DOHH2 (cell line): ENCODE data around the gene TMPRSS7.

ENCODE experiments used
- H3F3A ChIP-seq: fragments of 200-600 bp; sonication (generic), shearing (Covaris generic); 2 replicates; pipeline ENCODE4 v1.6.0; 2016; ENCODE audit warnings: antibody characterized with exemption, mild to moderate bottlenecking; ENCODE audit not compliant: control insufficient read depth, insufficient read depth
- H3K27ac ChIP-seq: fragments of 200-600 bp; sonication (generic); 2 replicates; pipeline ENCODE4 v1.5.1; 2014; ENCODE audit warnings: low read depth, mild to moderate bottlenecking, low read length, moderate library complexity
- H3K27me3 ChIP-seq: fragments of 200-600 bp; sonication (generic); 2 replicates; pipeline ENCODE4 v1.6.1; 2014; ENCODE audit warnings: mild to moderate bottlenecking, low read length, mixed read lengths; ENCODE audit not compliant: control insufficient read depth
- H3K36me3 ChIP-seq: fragments of 200-600 bp; sonication (generic); 2 replicates; pipeline ENCODE4 v1.6.1; 2014; ENCODE audit warnings: mild to moderate bottlenecking, low read length, moderate library complexity, mixed read lengths; ENCODE audit not compliant: control insufficient read depth
- H3K4me1 ChIP-seq: fragments of 200-600 bp; sonication (generic); 2 replicates; pipeline ENCODE4 v1.6.1; 2014; ENCODE audit warnings: mild to moderate bottlenecking, low read length, mixed read lengths; ENCODE audit not compliant: control insufficient read depth
- H3K4me2 ChIP-seq: fragments of 200-600 bp; sonication (generic); 2 replicates; pipeline ENCODE4 v1.6.0; 2014; ENCODE audit warnings: mild to moderate bottlenecking, low read length, moderate library complexity
- H3K4me3 ChIP-seq: fragments of 200-600 bp; sonication (generic); 2 replicates; pipeline ENCODE4 v1.5.1; 2014; ENCODE audit warnings: mild to moderate bottlenecking, low read length, mixed read lengths
- H3K79me2 ChIP-seq: fragments of 200-600 bp; sonication (generic); 2 replicates; pipeline ENCODE4 v1.6.1; 2014; ENCODE audit warnings: mild to moderate bottlenecking, low read length, mixed read lengths; ENCODE audit not compliant: control insufficient read depth
- H3K9me2 ChIP-seq: fragments of 200-600 bp; sonication (generic); replicated peaks from 2 replicates; pipeline ENCODE4 v1.6.1; 2014; ENCODE audit warnings: mild to moderate bottlenecking, low read length, mixed read lengths; ENCODE audit not compliant: control insufficient read depth
- H3K9me3 ChIP-seq: fragments of 200-600 bp; sonication (generic); 2 replicates; pipeline ENCODE4 v1.6.1; 2014; ENCODE audit warnings: antibody characterized with exemption, low read length, mixed read lengths; ENCODE audit not compliant: control insufficient read depth, insufficient read depth
- H4K20me1 ChIP-seq: fragments of 200-600 bp; sonication (generic); 2 replicates; pipeline ENCODE4 v1.6.0; 2014; ENCODE audit warnings: low read depth, mild to moderate bottlenecking, antibody characterized with exemption, low read length, moderate library complexity; ENCODE audit not compliant: control insufficient read depth, insufficient read depth
- CTCF ChIP-seq: fragments of 200-600 bp; sonication (generic); IDR thresholded peaks from one replicate; pipeline ENCODE4 v1.5.1; 2014; ENCODE audit warnings: antibody characterized with exemption, mild to moderate bottlenecking, low read depth, low read length; ENCODE audit not compliant: poor library complexity, severe bottlenecking
- EZH2phosphoT487 ChIP-seq: fragments of 200-600 bp; sonication (generic); IDR thresholded peaks from 2 replicates; pipeline ENCODE4 v1.6.1; 2017; ENCODE audit warnings: borderline replicate concordance, mild to moderate bottlenecking, antibody characterized with exemption, low read length, moderate library complexity, mixed read lengths

The TMPRSS7 gene

GRCh38 chr3:112013058-112013783, 21.3 kb upstream of the TMPRSS7 start:
- Histone ChIP-seq H3K4me2 (peak overlapping the region; percentile 47), H3K4me3 (0 out of 2 replicates have a peak overlapping the region, but pooled peaks have one; percentile 26), H3K9me2 (no peaks in the 10 kb centered on the region), H3F3A (no peaks in the 10 kb centered on the region), H3K4me1 (peaks cover 25% of the 10 kb centered on the region), H3K27me3 (no peaks in the 10 kb centered on the region), H3K79me2 (no peaks in the 10 kb centered on the region), H4K20me1 (no peaks in the 10 kb centered on the region), H3K27ac (no peak overlapping the region), H3K9me3 (no peaks in the 10 kb centered on the region), H3K36me3 (no peaks in the 10 kb centered on the region)
- TF ChIP-seq EZH2phosphoT487: no peak
- peak; percentile 57 for TF ChIP-seq CTCF

GRCh38 chr3:112013784-112014143, 20.8 kb upstream of the TMPRSS7 start:
- H3K27ac ChIP-seq: no peak overlapping the region
- H3K79me2 ChIP-seq: no peaks in the 10 kb centered on the region
- peaks cover 25% of the 10 kb centered on the region for H3K4me1 ChIP-seq
- H3F3A ChIP-seq: no peaks in the 10 kb centered on the region
- H3K9me3 ChIP-seq: no peaks in the 10 kb centered on the region
- H3K4me2 ChIP-seq: peak overlapping the region; percentile 47; the same call in 1 of the 2 replicates
- no peaks in the 10 kb centered on the region for H3K27me3 ChIP-seq
- H3K4me3 ChIP-seq: no peak overlapping the region
- no peaks in the 10 kb centered on the region for H4K20me1 ChIP-seq
- H3K36me3 ChIP-seq: no peaks in the 10 kb centered on the region
- no peaks in the 10 kb centered on the region for H3K9me2 ChIP-seq
- TF ChIP-seq EZH2phosphoT487: no peak
- TF ChIP-seq CTCF: no peak

DNA sequence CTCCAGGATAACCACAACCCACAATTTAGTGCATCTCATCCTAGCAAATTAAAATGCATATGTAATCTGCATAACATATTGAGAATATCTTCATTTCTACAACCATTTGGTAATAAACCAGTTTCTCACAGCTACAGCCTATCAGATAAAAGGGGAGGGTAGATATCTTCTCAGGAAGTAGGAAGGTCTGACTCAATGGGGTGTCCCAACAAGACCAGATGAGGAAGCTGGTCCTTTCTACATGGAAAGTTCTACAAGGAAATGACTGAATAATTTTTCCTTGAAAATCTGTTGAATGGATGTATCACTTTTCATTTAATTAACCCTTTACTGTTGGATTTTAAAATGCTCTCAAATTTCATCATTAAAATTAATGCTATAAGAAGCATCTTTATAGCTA, 17.4 kb upstream of the TMPRSS7 start:
- no peak overlapping the region for H3K27ac ChIP-seq
- TF ChIP-seq EZH2phosphoT487 (no peak), CTCF (no peak)
- no peaks in the 10 kb centered on the region for H4K20me1 ChIP-seq
- H3K79me2 ChIP-seq: no peaks in the 10 kb centered on the region
- no peak overlapping the region for H3K4me3 ChIP-seq
- no peaks in the 10 kb centered on the region for H3K9me2 ChIP-seq
- no peaks in the 10 kb centered on the region for H3F3A ChIP-seq
- H3K36me3 ChIP-seq: no peaks in the 10 kb centered on the region
- H3K27me3 ChIP-seq: no peaks in the 10 kb centered on the region
- no peak overlapping the region for H3K4me2 ChIP-seq
- peaks cover 9% of the 10 kb centered on the region for H3K4me1 ChIP-seq
- no peaks in the 10 kb centered on the region for H3K9me3 ChIP-seq
